Body of pancreas (tissue), 4 donors: Measurements from ENCODE around the gene PLEK. TPM values are rescaled to one million over a fixed set of nuclear protein-coding genes. Genes with fewer than 3 reads are reported as not detected.

Experiments used
- ATAC-seq: fragments of 150-250 bp; one replicate; pipeline ENCODE4 v1.9.1; 2016
- DNase-seq, 4 donors: peaks; one replicate each; pipeline ENCODE4 v3.0.0-alpha.2; 2019
- H3K27ac ChIP-seq, 4 donors: fragments of 200-600 bp; sonication (generic); 1 replicate in 3 of 4; 2 replicates in 1 of 4; pipeline versions ENCODE4 v1.5.1 to v1.6.1; 2016 to 2019; ENCODE audit warnings: mild to moderate bottlenecking in 1 of 4, mixed read lengths in 1 of 4, moderate library complexity in 1 of 4
- H3K27me3 ChIP-seq, 2 donors: fragments of 200-600 bp; sonication (generic); one replicate each; pipeline ENCODE4 v1.6.0; 2016; ENCODE audit warnings: mild to moderate bottlenecking in 1 of 2
- H3K36me3 ChIP-seq, 2 donors: fragments of 200-600 bp; sonication (generic); replicated peaks in 1 of 2; 2 replicates each; pipeline ENCODE4 v1.5.1; 2016; ENCODE audit warnings: low read depth in 2 of 2; ENCODE audit not compliant: insufficient read depth in 1 of 2
- H3K4me1 ChIP-seq: fragments of 200-600 bp; sonication (generic); one replicate; pipeline ENCODE4 v1.6.0; 2016
- H3K4me3 ChIP-seq, 2 donors: fragments of 200-600 bp; sonication (generic); 1 replicate in 1 of 2; 2 replicates in 1 of 2; pipeline ENCODE4 v1.5.1; 2016 to 2019
- H3K9me3 ChIP-seq, 3 donors: fragments of 200-600 bp; sonication (generic); 1 replicate in 2 of 3; 2 replicates in 1 of 3; pipeline ENCODE4 v1.5.1; 2016
- CTCF ChIP-seq, 7 experiments: fragments of 450-650 bp in 4 of 7; fragments of 200-600 bp in 3 of 7; sonication (generic) in 3 of 7; IDR thresholded peaks; one replicate each; pipeline ENCODE4 v1.5.1; 2016 to 2019; ENCODE audit warnings: antibody characterized with exemption in 7 of 7
- POLR2A ChIP-seq, 3 donors: fragments of 450-650 bp; IDR thresholded peaks; one replicate each; pipeline ENCODE4 v1.6.1; 2016; ENCODE audit warnings: antibody characterized with exemption in 3 of 3, mild to moderate bottlenecking in 2 of 3
- WGBS, 2 donors: methylation state at CpG; one replicate each; pipeline ENCODE4 v1.1.5; 2017; 5-methylcytosine and 5-hydroxymethylcytosine counted together
- intact Hi-C: fragments of 100-400 bp; cut with DNase I; formaldehyde crosslinking; loops from one replicate; pipeline ENCODE4 v1.15.1; 2023
- total RNA-seq, 2 donors: library from RNA; depleted of rRNA; stranded (reverse); fragments of >200 nt; gene quantifications; one replicate each; pipeline ENCODE4 v1.1.0, GENCODE V29; 2016

Gene PLEK
- total RNA-seq, 2 donors from 2014 or later: 1.8 to 3.0 TPM

GRCh38 chr2:68403199-68403644, 38.1 kb downstream of the PLEK start:
- Histone ChIP-seq H3K27me3 (no peaks in the 10 kb centered on the region), H3K4me3 (no peak overlapping the region), H3K27ac (no peak overlapping the region), H3K9me3 (no peaks in the 10 kb centered on the region), H3K36me3 (no peaks in the 10 kb centered on the region), H3K4me1 (no peaks in the 10 kb centered on the region)
- TF ChIP-seq CTCF (IDR thresholded peaks at IDR 0.05) (no peak), POLR2A (IDR thresholded peaks at IDR 0.05) (no peak)
- ATAC-seq (no peak), DNase-seq (no peak)
- intact Hi-C loops: no loop called here
- WGBS, 2 donors: 51 to 71% methylated on average over 3 to 4 of the region's 4 CpGs

- TF ChIP-seq CTCF (IDR thresholded peaks at IDR 0.05) (no peak), POLR2A (IDR thresholded peaks at IDR 0.05) (no peak)
- 47% methylated on average over 2 of the region's 2 CpGs for WGBS, 2 donors
These were observed 39.1 kb downstream of the PLEK start for GRCh38 chr2:68404164-68404563.

GRCh38 chr2:68404893-68405799, 40.1 kb downstream of the PLEK start:
- Histone ChIP-seq H3K4me1 (no peaks in the 10 kb centered on the region), H3K27me3 (no peaks in the 10 kb centered on the region), H3K36me3 (no peaks in the 10 kb centered on the region), H3K9me3 (no peaks in the 10 kb centered on the region), H3K27ac (no peak overlapping the region), H3K4me3 (no peak overlapping the region)
- 60 to 65% methylated on average over 18 to 19 of the region's 19 CpGs for WGBS, 2 donors
- intact Hi-C loops: no loop called here
- no peak for TF ChIP-seq CTCF (IDR thresholded peaks at IDR 0.05)
- TF ChIP-seq POLR2A (IDR thresholded peaks at IDR 0.05): no peak
- no peak for DNase-seq
- no peak for ATAC-seq

More at GRCh38 chr2:68404164-68404563, 39.1 kb downstream of the PLEK start:
- intact Hi-C loops: no loop called here
- H3K27me3 ChIP-seq: no peaks in the 10 kb centered on the region
- no peak for DNase-seq
- H3K4me1 ChIP-seq: no peaks in the 10 kb centered on the region
- no peak for ATAC-seq
- no peak overlapping the region for H3K4me3 ChIP-seq
- no peak overlapping the region for H3K27ac ChIP-seq
- no peaks in the 10 kb centered on the region for H3K9me3 ChIP-seq
- no peaks in the 10 kb centered on the region for H3K36me3 ChIP-seq

- DNase-seq (no peak), ATAC-seq (no peak)
- no peak overlapping the region for H3K27ac ChIP-seq
- TF ChIP-seq POLR2A (IDR thresholded peaks at IDR 0.05): no peak
- TF ChIP-seq CTCF (IDR thresholded peaks at IDR 0.05): no peak
- WGBS, 2 donors: 51 to 72% methylated on average over 4 of the region's 4 CpGs
- no peaks in the 10 kb centered on the region for H3K4me1 ChIP-seq
- no peak overlapping the region for H3K4me3 ChIP-seq
- no peaks in the 10 kb centered on the region for H3K27me3 ChIP-seq
- H3K9me3 ChIP-seq: no peaks in the 10 kb centered on the region
- intact Hi-C loops: no loop called here
- H3K36me3 ChIP-seq: no peaks in the 10 kb centered on the region
These were observed 46.5 kb downstream of the PLEK start for GRCh38 chr2:68411397-68412126.
